GM10266 (cell line): Measurements from ENCODE around the gene CSK.

Source experiments
- DNase-seq: peaks from one replicate; pipeline ENCODE4 v3.0.0; 2012; ENCODE audit errors: extremely low spot score
- CTCF ChIP-seq: IDR thresholded peaks from 2 replicates; pipeline ENCODE4 v1.5.1; 2012; ENCODE audit warnings: mild to moderate bottlenecking, low read depth; ENCODE audit not compliant: control insufficient read depth, insufficient read depth; ENCODE audit errors: missing control alignments

CSK gene

DNA sequence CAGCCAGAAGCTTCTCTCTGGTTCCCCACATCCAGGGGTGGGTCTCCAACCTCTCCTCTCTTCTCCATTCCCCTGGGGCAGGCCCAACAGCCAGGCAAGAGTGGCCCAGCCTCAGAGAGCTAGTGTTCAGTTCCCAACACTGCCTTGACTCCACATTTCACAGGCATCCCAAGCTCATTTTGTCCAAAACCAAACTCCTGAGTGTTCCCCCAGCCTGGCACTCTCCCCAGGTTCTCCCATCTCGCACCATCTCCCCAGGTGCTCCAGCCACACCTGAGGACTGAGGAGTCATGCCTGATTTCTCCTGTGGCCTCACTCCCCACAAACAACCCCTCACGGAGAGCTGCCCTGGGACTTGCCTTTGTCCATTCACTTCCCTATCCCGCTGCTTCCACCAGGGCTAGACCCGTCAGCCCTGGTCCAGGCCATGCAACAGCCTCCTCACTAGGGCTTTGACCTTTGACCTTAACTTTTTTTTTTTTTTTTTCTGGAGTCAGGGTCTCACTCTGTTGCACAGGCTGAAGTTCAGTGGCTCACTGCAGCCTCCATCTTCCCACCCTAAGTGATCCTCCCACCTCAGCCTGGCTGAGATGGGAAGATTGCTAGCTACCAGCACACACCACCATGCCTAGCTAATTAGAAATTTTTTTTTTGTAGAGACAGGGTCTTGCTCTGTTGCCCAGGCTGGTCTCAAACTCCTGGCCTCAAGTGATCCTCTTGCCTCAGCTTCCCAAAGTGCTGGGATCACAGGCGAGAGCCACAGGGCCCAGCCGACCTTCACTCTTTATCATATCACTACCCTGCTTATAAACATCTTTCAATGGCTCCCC, 3.9 kb upstream of the CSK start:
- no peak for DNase-seq
- no peak for TF ChIP-seq CTCF

- no peak for DNase-seq
- no peak for TF ChIP-seq CTCF
Observed at GRCh38 chr15:74778599-74778970, 3.3 kb upstream of the CSK start.

- TF ChIP-seq CTCF: no peak
- no peak for DNase-seq
Observed at GRCh38 chr15:74779162-74779648, 2.7 kb upstream of the CSK start.

- TF ChIP-seq CTCF: no peak
- peak; percentile 60 for DNase-seq
Observed at GRCh38 chr15:74780523-74781430, 1.1 kb upstream of the CSK start.

DNA sequence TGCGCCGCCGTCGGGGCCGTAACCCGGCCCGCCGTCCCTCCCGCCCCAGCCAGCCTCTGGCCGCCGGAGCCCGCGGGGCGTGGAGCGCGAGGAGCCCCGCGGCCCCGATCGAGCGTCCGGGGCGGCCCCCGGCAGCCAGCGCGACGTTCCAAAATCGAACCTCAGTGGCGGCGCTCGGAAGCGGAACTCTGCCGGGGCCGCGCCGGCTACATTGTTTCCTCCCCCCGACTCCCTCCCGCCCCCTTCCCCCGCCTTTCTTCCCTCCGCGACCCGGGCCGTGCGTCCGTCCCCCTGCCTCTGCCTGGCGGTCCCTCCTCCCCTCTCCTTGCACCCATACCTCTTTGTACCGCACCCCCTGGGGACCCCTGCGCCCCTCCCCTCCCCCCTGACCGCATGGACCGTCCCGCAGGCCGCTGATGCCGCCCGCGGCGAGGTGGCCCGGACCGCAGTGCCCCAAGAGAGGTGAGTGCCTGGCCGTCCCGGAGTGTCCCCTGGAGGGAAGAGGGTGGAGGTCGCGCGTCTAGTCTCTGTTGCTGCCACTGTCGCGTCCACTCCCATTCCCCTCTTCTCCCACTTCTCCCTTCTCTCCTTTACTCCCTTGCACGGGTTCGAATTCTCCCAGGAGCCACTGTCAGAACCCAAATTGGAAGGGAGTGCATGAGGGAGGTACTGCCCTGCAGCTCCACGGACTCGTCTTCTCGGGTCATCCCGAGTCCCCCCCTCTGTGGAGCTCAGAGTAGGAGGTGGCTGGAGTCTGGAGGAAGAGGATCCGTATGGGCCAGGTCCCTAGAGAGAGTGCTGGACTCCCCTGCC, 585 bp downstream of the CSK start:
- TF ChIP-seq CTCF: no peak
- DNase-seq: peak; percentile 66

GRCh38 chr15:74783072-74783807, 1.4 kb downstream of the CSK start:
- no peak for TF ChIP-seq CTCF
- no peak for DNase-seq
